Suprapubic skin (tissue), 4 donors: ENCODE measurements around the gene RCAN3.

Source experiments
- EP300 ChIP-seq: sonication (generic); formaldehyde crosslinking; IDR thresholded peaks from one replicate; pipeline ENCODE4 v1.6.1; 2017; ENCODE audit warnings: antibody characterized with exemption
- POLR2A ChIP-seq, 2 donors: fragments of 450-650 bp; IDR thresholded peaks; one replicate each; pipeline ENCODE4 v1.6.1; 2017; ENCODE audit warnings: antibody characterized with exemption in 2 of 2, mild to moderate bottlenecking in 2 of 2, moderate library complexity in 2 of 2
- POLR2AphosphoS5 ChIP-seq, 3 donors: sonication (generic); formaldehyde crosslinking; IDR thresholded peaks; one replicate each; pipeline ENCODE4 v1.6.1; 2017; ENCODE audit warnings: antibody characterized with exemption in 3 of 3
- TF ChIP-seq, protein P1 (sequence below), 2 donors: fragments of 200-600 bp in 1 of 2; fragments of 450-650 bp in 1 of 2; sonication (generic) in 1 of 2; IDR thresholded peaks; one replicate each; pipeline ENCODE4 v1.5.1; 2016 to 2019; ENCODE audit warnings: antibody characterized with exemption in 2 of 2, mild to moderate bottlenecking in 1 of 2, moderate library complexity in 1 of 2

DNA sequence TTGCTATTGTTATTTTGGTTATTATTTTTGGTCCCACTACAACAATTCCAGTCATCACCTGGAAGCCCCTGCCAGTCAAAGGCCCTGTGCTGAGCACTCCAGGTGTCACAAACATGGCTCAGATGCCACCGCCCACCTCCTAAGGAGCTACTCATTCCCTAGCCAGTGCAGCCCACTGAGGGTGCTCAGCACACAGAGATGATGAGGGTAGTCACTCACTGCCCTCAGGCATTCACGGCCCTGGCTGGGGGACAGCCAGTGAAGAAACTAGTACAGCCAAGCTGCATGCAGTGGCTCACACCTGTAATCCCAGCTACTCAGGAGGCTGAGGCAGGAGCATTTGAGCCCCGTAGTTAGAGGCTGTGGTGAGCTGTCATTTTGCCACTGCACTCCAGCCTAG lies 44.8 kb upstream of the RCAN3 start:
- TF ChIP-seq, protein P1, sequence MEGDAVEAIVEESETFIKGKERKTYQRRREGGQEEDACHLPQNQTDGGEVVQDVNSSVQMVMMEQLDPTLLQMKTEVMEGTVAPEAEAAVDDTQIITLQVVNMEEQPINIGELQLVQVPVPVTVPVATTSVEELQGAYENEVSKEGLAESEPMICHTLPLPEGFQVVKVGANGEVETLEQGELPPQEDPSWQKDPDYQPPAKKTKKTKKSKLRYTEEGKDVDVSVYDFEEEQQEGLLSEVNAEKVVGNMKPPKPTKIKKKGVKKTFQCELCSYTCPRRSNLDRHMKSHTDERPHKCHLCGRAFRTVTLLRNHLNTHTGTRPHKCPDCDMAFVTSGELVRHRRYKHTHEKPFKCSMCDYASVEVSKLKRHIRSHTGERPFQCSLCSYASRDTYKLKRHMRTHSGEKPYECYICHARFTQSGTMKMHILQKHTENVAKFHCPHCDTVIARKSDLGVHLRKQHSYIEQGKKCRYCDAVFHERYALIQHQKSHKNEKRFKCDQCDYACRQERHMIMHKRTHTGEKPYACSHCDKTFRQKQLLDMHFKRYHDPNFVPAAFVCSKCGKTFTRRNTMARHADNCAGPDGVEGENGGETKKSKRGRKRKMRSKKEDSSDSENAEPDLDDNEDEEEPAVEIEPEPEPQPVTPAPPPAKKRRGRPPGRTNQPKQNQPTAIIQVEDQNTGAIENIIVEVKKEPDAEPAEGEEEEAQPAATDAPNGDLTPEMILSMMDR (IDR thresholded peaks at IDR 0.05) = no peak
- no peak for TF ChIP-seq POLR2A (IDR thresholded peaks at IDR 0.05)
- TF ChIP-seq POLR2AphosphoS5 (IDR thresholded peaks at IDR 0.05) = no peak
- TF ChIP-seq EP300 = no peak
